IPS DF 4.7 (cell line): Measurements from ENCODE around the gene FAM193B.

Source experiments
- DNase-seq: peaks from one replicate; pipeline ENCODE4 v3.0.0-alpha.2; 2013; ENCODE audit warnings: low spot score; ENCODE audit errors: extremely low read depth

The FAM193B gene

GRCh38 chr5:177554474-177555111, at the start of gene FAM193B:
Gene FAM193B (minus strand): TSS chr5:177554563. CDS start chr5:177554458, 105 bp downstream.
- DNase-seq, result no peak

- no peak for DNase-seq
Measured at GRCh38 chr5:177604116-177604521, 49.8 kb upstream of the FAM193B start.

- no peak for DNase-seq
Measured at GRCh38 chr5:177603631-177604030, 49.3 kb upstream of the FAM193B start.

- no peak for DNase-seq
Measured at GRCh38 chr5:177602458-177602830, 48.1 kb upstream of the FAM193B start.

- no peak for DNase-seq
Measured at GRCh38 chr5:177601577-177602457, 47.5 kb upstream of the FAM193B start.

GRCh38 chr5:177601126-177601525, 46.8 kb upstream of the FAM193B start:
- DNase-seq, result no peak

- no peak for DNase-seq
Measured at GRCh38 chr5:177600508-177601018, 46.2 kb upstream of the FAM193B start.

- no peak for DNase-seq
Measured at GRCh38 chr5:177599731-177600507, 45.6 kb upstream of the FAM193B start, which contains the start of gene B4GALT7. Gene B4GALT7 (plus strand): TSS chr5:177600132. CDS start chr5:177600211, 79 bp downstream.

- DNase-seq, result no peak
Measured at GRCh38 chr5:177598477-177598876, 44.1 kb upstream of the FAM193B start.

GRCh38 chr5:177596775-177597238, 42.4 kb upstream of the FAM193B start:
- DNase-seq, result no peak

- no peak for DNase-seq
Measured at GRCh38 chr5:177595991-177596774, 41.8 kb upstream of the FAM193B start.

- DNase-seq, result no peak
Measured at GRCh38 chr5:177595026-177595585, 40.7 kb upstream of the FAM193B start.

GRCh38 chr5:177594071-177594470, 39.7 kb upstream of the FAM193B start:
- DNase-seq, result no peak

- no peak for DNase-seq
Measured at GRCh38 chr5:177593511-177593910, 39.1 kb upstream of the FAM193B start.

GRCh38 chr5:177592905-177593304, 38.5 kb upstream of the FAM193B start:
- DNase-seq, result no peak

GRCh38 chr5:177592010-177592834, 37.9 kb upstream of the FAM193B start, which contains the start of gene TMED9:
Gene TMED9 (plus strand): TSS chr5:177592203. CDS start chr5:177592215, 12 bp downstream.
- DNase-seq, result no peak

GRCh38 chr5:177591690-177592009, 37.3 kb upstream of the FAM193B start:
- no peak for DNase-seq

- DNase-seq, result no peak
Measured at GRCh38 chr5:177590406-177590805, 36.0 kb upstream of the FAM193B start.

- DNase-seq, result no peak
Measured at GRCh38 chr5:177588413-177588909, 34.1 kb upstream of the FAM193B start.
